GM23338 (cell line): ENCODE measurements around the gene ASGR2. TPM values are rescaled to one million over a fixed set of nuclear protein-coding genes. Genes with fewer than 3 reads are reported as not detected.

Experiments
- ATAC-seq: fragments of 200-7000 bp; cut with Tn5 transposase; 3 replicates; pipeline ENCODE4 v1.9.1; 2020
- DNase-seq: peaks from one replicate; pipeline ENCODE4 v3.0.0-alpha.2; 2015; ENCODE audit warnings: low spot score
- H2AFZ ChIP-seq: fragments of 200-600 bp; sonication (generic); 2 replicates; pipeline ENCODE4 v1.8.0; 2016; ENCODE audit warnings: antibody characterized with exemption, mild to moderate bottlenecking, moderate library complexity
- H3F3A ChIP-seq: fragments of 200-600 bp; sonication (generic); replicated peaks from 2 replicates; pipeline ENCODE4 v1.8.0; 2017; ENCODE audit warnings: antibody characterized with exemption, mixed run types, low read depth
- H3K27ac ChIP-seq: fragments of 200-600 bp; sonication (generic); 2 replicates; pipeline ENCODE4 v1.6.1; 2016; ENCODE audit warnings: low read depth
- H3K27me3 ChIP-seq: fragments of 200-600 bp; sonication (generic); 2 replicates; pipeline ENCODE4 v1.8.0; 2016; ENCODE audit warnings: mild to moderate bottlenecking, mixed run types, moderate library complexity; ENCODE audit not compliant: insufficient read depth
- H3K36me3 ChIP-seq: fragments of 200-600 bp; sonication (generic); 2 replicates; pipeline ENCODE4 v1.8.0; 2016; ENCODE audit warnings: mild to moderate bottlenecking; ENCODE audit not compliant: insufficient read depth
- H3K4me1 ChIP-seq: fragments of 200-600 bp; sonication (generic); 2 replicates; pipeline ENCODE4 v1.8.0; 2016; ENCODE audit warnings: mild to moderate bottlenecking, moderate library complexity; ENCODE audit not compliant: insufficient read depth
- H3K4me2 ChIP-seq: fragments of 200-600 bp; sonication (generic); 2 replicates; pipeline ENCODE4 v1.7.1; 2017; ENCODE audit warnings: mixed run types
- H3K4me3 ChIP-seq: fragments of 200-600 bp; sonication (generic); 2 replicates; pipeline ENCODE4 v1.6.1; 2016; ENCODE audit warnings: mixed run types
- H3K79me2 ChIP-seq: fragments of 200-600 bp; sonication (generic); replicated peaks from 2 replicates; pipeline ENCODE4 v1.8.0; 2017; ENCODE audit warnings: mild to moderate bottlenecking; ENCODE audit not compliant: insufficient read depth
- H3K9me2 ChIP-seq: fragments of 200-600 bp; sonication (generic); 2 replicates; pipeline ENCODE4 v1.8.0; 2017; ENCODE audit not compliant: insufficient read depth
- H4K20me1 ChIP-seq: fragments of 200-600 bp; sonication (generic); replicated peaks from 2 replicates; pipeline ENCODE4 v1.8.0; 2017; ENCODE audit warnings: mild to moderate bottlenecking; ENCODE audit not compliant: insufficient read depth
- H3K27ac Mint-ChIP-seq: 2 replicates; pipeline ENCODE4 v1.8.0; 2020; ENCODE audit warnings: inconsistent platforms, mild to moderate bottlenecking, moderate library complexity, mixed read lengths
- H3K27me3 Mint-ChIP-seq: 3 replicates; pipeline ENCODE4 v1.8.0; 2022; ENCODE audit warnings: low read depth, mild to moderate bottlenecking, moderate library complexity, mixed read lengths, inconsistent platforms; ENCODE audit not compliant: insufficient read depth, poor library complexity
- H3K36me3 Mint-ChIP-seq: 3 replicates; pipeline ENCODE4 v1.8.0; 2021; ENCODE audit warnings: low read depth, mild to moderate bottlenecking, inconsistent platforms, moderate library complexity, mixed read lengths
- H3K4me1 Mint-ChIP-seq: 3 replicates; pipeline ENCODE4 v1.8.0; 2020; ENCODE audit warnings: mild to moderate bottlenecking, inconsistent platforms, mixed read lengths
- H3K4me3 Mint-ChIP-seq: 3 replicates; pipeline ENCODE4 v1.8.0; 2021; ENCODE audit warnings: moderate library complexity, mild to moderate bottlenecking, inconsistent platforms, mixed read lengths
- H3K9me3 Mint-ChIP-seq: 3 replicates; pipeline ENCODE4 v1.8.0; 2020; ENCODE audit warnings: moderate library complexity, mild to moderate bottlenecking, inconsistent platforms, mixed read lengths
- CREB1 ChIP-seq: fragments of 250-450 bp; sonication (Bioruptor Pico); IDR thresholded peaks from 2 replicates; pipeline ENCODE4 v1.5.0; 2020; ENCODE audit warnings: low read depth, mild to moderate bottlenecking, moderate library complexity
- CTCF ChIP-seq, 2 experiments: fragments of 200-600 bp in 1 of 2; sonication (generic) in 1 of 2; conservative IDR thresholded peaks; 2 replicates each; pipeline versions ENCODE4 v1.5.1 to v1.6.1; 2016 to 2017; ENCODE audit warnings: antibody characterized with exemption in 2 of 2, low read depth in 2 of 2, mild to moderate bottlenecking in 2 of 2, moderate library complexity in 1 of 2
- ETS1 ChIP-seq: IDR thresholded peaks from 2 replicates; pipeline ENCODE4 v1.6.1; 2016; ENCODE audit warnings: antibody characterized with exemption
- EZH2 ChIP-seq: fragments of 200-600 bp; sonication (generic); IDR thresholded peaks from one replicate; pipeline ENCODE4 v1.8.0; 2017; ENCODE audit warnings: antibody characterized with exemption, mild to moderate bottlenecking, low read depth; ENCODE audit not compliant: unreplicated experiment
- EZH2phosphoT487 ChIP-seq: fragments of 200-600 bp; sonication (generic); IDR thresholded peaks from one replicate; pipeline ENCODE4 v1.8.1; 2018; ENCODE audit warnings: antibody characterized with exemption; ENCODE audit not compliant: unreplicated experiment
- JUNB ChIP-seq: IDR thresholded peaks from one replicate; pipeline ENCODE4 v1.6.1; 2016; ENCODE audit warnings: antibody characterized with exemption; ENCODE audit not compliant: unreplicated experiment
- NANOG ChIP-seq: IDR thresholded peaks from 2 replicates; pipeline ENCODE4 v1.6.1; 2016; ENCODE audit warnings: antibody characterized with exemption, borderline replicate concordance
- POLR2AphosphoS5 ChIP-seq: IDR thresholded peaks from 2 replicates; pipeline ENCODE4 v1.6.1; 2016; ENCODE audit warnings: antibody characterized with exemption, low read depth
- REST ChIP-seq: IDR thresholded peaks from one replicate; pipeline ENCODE4 v1.6.1; 2018; ENCODE audit warnings: antibody characterized with exemption; ENCODE audit not compliant: unreplicated experiment
- STAT1 ChIP-seq: IDR thresholded peaks from one replicate; pipeline ENCODE4 v1.6.1; 2016; ENCODE audit warnings: antibody characterized with exemption; ENCODE audit not compliant: unreplicated experiment
- ZNF114 ChIP-seq: fragments of 250-450 bp; sonication (Bioruptor Pico); IDR thresholded peaks from 2 replicates; pipeline ENCODE4 v1.5.0; 2020; ENCODE audit warnings: mild to moderate bottlenecking, moderate library complexity
- ZNF331 ChIP-seq: fragments of 250-450 bp; sonication (Bioruptor Pico); IDR thresholded peaks from 2 replicates; pipeline ENCODE4 v1.5.0; 2020; ENCODE audit warnings: low read depth, mild to moderate bottlenecking, moderate library complexity
- ZNF462 ChIP-seq: fragments of 250-450 bp; sonication (Bioruptor Pico); IDR thresholded peaks from 2 replicates; pipeline ENCODE4 v1.5.0; 2020; ENCODE audit warnings: mild to moderate bottlenecking, moderate library complexity
- long read RNA-seq: library from polyadenylated mRNA; unstranded; transcript quantifications from one replicate; pipeline ENCODE4 v2.0.0, GENCODE V29; 2020; ENCODE audit not compliant: unreplicated experiment
- polyA plus RNA-seq: library from polyadenylated mRNA; unstranded; fragments of >200 nt; fragmentation: Nextera tagmentation; extraction: Ambion mirVana; gene quantifications from 2 replicates; pipeline ENCODE4 v1.2.1, GENCODE V29; 2016
- total RNA-seq: library from RNA; depleted of rRNA; stranded (reverse); fragments of >200 nt; shearing (Covaris generic); gene quantifications from 2 replicates; pipeline ENCODE4 v1.2.3, GENCODE V29; 2014; rRNA removed

The ASGR2 gene
- 0.97 TPM in 1 of 2 replicates, not detected in the other for total RNA-seq
- not detected in 2 replicates for polyA plus RNA-seq
- long read RNA-seq, result 0 reads

- no peaks in the 10 kb centered on the region for H3K27me3 ChIP-seq
- Mint-ChIP-seq H3K27me3 (peaks cover 11% of the 10 kb centered on the region), H3K4me1 (peaks cover 14% of the 10 kb centered on the region), H3K27ac (no peak within 1 kb of the TSS), H3K9me3 (peaks cover 8% of the 10 kb centered on the region), H3K36me3 (0 out of 3 replicates have a peak, but pooled peaks cover 3% of the 10 kb centered on the region), H3K4me3 (no peak within 1 kb of the TSS; the same call in 2 of the 3 replicates)
- H2AFZ ChIP-seq, result peak within 1 kb of the TSS; percentile 90
- H3K9me2 ChIP-seq, result no peaks in the 10 kb centered on the region
- 0 out of 2 replicates have a peak, but pooled peaks cover 7% of the 10 kb centered on the region for H3F3A ChIP-seq
- H3K27ac ChIP-seq, result no peak within 1 kb of the TSS
- H4K20me1 ChIP-seq, result no peaks in the 10 kb centered on the region
- H3K36me3 ChIP-seq, result no peaks in the 10 kb centered on the region
- no peak for DNase-seq
- no peak within 1 kb of the TSS for H3K4me2 ChIP-seq
- H3K79me2 ChIP-seq, result no peaks in the 10 kb centered on the region
- no peak within 1 kb of the TSS for H3K4me3 ChIP-seq
- no peak for TF ChIP-seq CREB1 (CRISPR knock-in tag)
- TF ChIP-seq NANOG, result no peak
- TF ChIP-seq EZH2phosphoT487, result no peak
- TF ChIP-seq ZNF114, result no peak
- no peak for TF ChIP-seq POLR2AphosphoS5
- TF ChIP-seq STAT1, result no peak
- no peak for TF ChIP-seq CTCF (conservative IDR thresholded peaks at IDR 0.05; ENCODE audit: low read depth in 2 of 2)
- no peak for TF ChIP-seq ETS1
- TF ChIP-seq JUNB, result no peak
- no peak for TF ChIP-seq ZNF331
- TF ChIP-seq ZNF462, result no peak
- no peak for TF ChIP-seq EZH2
- no peak for TF ChIP-seq REST
- peak; percentile 56 for ATAC-seq
- H3K4me1 ChIP-seq, result peaks cover 4% of the 10 kb centered on the region; the same call in 1 of the 2 replicates
Measured at GRCh38 chr17:7114241-7114874, at the start of gene ASGR2. ASGR2 (minus strand) TSS chr17:7114822; CDS start chr17:7114240, 582 bp downstream.
